ENCODE data around the gene NCR2. TPM values are rescaled to one million over a fixed set of nuclear protein-coding genes. Genes with fewer than 3 reads are reported as not detected.

NCR2 gene
- total and polyA plus RNA-seq, 9 of the 15 experiments (the other 6 are each of a cell fraction or from before 2014, with no cell fraction given), result not detected

DNA sequence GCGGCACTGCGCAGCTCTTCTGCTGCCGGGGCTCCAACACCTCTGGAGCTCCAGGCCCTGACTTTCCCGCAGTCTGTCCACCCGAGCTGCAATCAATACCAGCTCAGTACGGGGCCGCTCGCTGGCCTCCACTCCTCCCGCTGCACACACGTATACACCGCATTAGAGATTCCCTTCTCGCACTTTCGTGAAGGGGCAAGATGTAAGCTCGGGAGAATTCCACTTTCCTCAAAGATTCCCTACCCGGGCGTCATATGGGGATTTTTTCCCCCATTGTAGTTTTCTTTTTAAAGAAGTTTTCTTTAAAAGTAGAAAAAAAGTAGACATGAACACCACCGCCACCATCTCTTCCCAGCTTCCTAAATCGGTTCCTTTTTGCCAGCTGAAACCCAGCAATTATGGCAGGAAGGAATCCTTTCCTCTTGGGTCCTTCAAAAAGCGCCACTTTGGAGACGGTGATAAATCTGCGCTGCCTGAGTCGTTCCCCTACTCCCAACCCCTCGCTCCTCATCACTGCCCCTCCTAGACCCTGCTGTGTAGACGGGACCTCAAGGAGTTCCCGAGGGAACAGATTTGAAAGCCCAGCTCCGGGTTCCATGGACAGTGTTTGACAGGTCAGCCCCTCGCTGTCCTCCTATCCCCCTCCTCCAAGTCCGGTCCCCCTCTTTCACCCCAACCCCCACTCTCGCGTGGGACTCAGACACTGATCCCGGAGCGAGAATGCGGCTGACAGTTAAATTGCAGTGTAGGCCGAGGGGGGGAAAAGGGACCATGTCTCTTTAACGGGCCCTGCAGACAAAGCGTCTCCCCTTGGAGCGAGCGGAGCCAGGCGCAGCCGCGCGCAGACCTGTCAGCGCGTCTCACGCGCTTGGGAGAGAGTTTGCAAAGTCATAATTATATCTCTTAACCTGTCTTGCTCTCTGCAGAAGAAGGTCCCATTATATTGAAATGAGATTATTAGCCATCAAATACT is 39.5 kb downstream of the NCR2 start:
- Histone ChIP-seq H3K36me3 (ENCODE audit: control insufficient read depth, insufficient read depth, low read length) (no peaks in the 10 kb centered on the region), H3K9me3 (replicated peaks; ENCODE audit: control insufficient read depth, insufficient read depth, low read depth, low read length) (no peaks in the 10 kb centered on the region), H4K20me1 (replicated peaks; ENCODE audit: control insufficient read depth, insufficient read depth, low read length) (no peaks in the 10 kb centered on the region), H2AFZ (ENCODE audit: low read depth, low read length) (no peak overlapping the region), H3K4me3 (no peak overlapping the region), H3K9ac (ENCODE audit: insufficient read depth in 1 of 2, low read depth in 2 of 2, low read length in 2 of 2) (no peak overlapping the region), H3K27ac (ENCODE audit: extremely low read depth, low read depth, low read length) (no peak overlapping the region), H3K79me2 (ENCODE audit: control insufficient read depth, insufficient read depth, low read length) (no peaks in the 10 kb centered on the region), H3K27me3 (ENCODE audit: control insufficient read depth in 2 of 2, insufficient read depth in 2 of 2, low read length in 2 of 2) (peaks cover 44 to 67% of the 10 kb centered on the region in 2 experiments), H3K4me1 (replicated peaks in 1 of 2; ENCODE audit: control insufficient read depth in 2 of 2, insufficient read depth in 2 of 2, low read length in 2 of 2) (peaks cover 0 to 26% of the 10 kb centered on the region in 2 experiments; a peak in 2 of 5 replicates), H3K4me2 (ENCODE audit: insufficient read depth, low read length) (no peak overlapping the region), H3K9me1 (ENCODE audit: control insufficient read depth, insufficient read depth, low read length) (no peaks in the 10 kb centered on the region)
- in situ Hi-C loops (cut with MboI), result loop anchor here (5.0 kb wide), 1 partner anchor 307 kb away; no protein-coding TSS in a partner anchor
- DNase-seq (ENCODE audit: extremely low read depth in 1 of 4, low spot score in 3 of 4) (no peak), ATAC-seq (no peak), FAIRE-seq (no peak)
- intact Hi-C loops (cut with micrococcal nuclease), result no loop called here
- TF ChIP-seq ZNF175 (CRISPR knock-in tag; IDR thresholded peaks at IDR 0.05; ENCODE audit: low read depth) (no peak), ZNF41 (CRISPR knock-in tag; conservative IDR thresholded peaks at IDR 0.05) (no peak)
- TF ChIP-seq, protein P1, sequence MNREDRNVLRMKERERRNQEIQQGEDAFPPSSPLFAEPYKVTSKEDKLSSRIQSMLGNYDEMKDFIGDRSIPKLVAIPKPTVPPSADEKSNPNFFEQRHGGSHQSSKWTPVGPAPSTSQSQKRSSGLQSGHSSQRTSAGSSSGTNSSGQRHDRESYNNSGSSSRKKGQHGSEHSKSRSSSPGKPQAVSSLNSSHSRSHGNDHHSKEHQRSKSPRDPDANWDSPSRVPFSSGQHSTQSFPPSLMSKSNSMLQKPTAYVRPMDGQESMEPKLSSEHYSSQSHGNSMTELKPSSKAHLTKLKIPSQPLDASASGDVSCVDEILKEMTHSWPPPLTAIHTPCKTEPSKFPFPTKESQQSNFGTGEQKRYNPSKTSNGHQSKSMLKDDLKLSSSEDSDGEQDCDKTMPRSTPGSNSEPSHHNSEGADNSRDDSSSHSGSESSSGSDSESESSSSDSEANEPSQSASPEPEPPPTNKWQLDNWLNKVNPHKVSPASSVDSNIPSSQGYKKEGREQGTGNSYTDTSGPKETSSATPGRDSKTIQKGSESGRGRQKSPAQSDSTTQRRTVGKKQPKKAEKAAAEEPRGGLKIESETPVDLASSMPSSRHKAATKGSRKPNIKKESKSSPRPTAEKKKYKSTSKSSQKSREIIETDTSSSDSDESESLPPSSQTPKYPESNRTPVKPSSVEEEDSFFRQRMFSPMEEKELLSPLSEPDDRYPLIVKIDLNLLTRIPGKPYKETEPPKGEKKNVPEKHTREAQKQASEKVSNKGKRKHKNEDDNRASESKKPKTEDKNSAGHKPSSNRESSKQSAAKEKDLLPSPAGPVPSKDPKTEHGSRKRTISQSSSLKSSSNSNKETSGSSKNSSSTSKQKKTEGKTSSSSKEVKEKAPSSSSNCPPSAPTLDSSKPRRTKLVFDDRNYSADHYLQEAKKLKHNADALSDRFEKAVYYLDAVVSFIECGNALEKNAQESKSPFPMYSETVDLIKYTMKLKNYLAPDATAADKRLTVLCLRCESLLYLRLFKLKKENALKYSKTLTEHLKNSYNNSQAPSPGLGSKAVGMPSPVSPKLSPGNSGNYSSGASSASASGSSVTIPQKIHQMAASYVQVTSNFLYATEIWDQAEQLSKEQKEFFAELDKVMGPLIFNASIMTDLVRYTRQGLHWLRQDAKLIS (CRISPR knock-in tag; IDR thresholded peaks at IDR 0.05), result no peak
- BruUV-seq (replicated peaks), result no TSS peak
- POLR2A ChIA-PET, result interaction anchor here (0.6 kb wide), 1 partner anchor 422 kb away, joined by 4 read pairs; no protein-coding TSS in a partner anchor
- 13% methylated on average over 43 of the region's 46 CpGs for WGBS (ENCODE audit: insufficient coverage, low coverage, missing lambda C conversion rate)
- CTCF ChIA-PET (ENCODE audit: low intra/inter-chr PET ratio), result interaction anchor here (1.2 kb wide), 1 partner anchor 307 kb away, joined by 3 read pairs; no protein-coding TSS in a partner anchor
